Endothelial cell of umbilical vein (primary cell): ENCODE results near the gene R3HDM1. TPM values are rescaled to one million over a fixed set of nuclear protein-coding genes. Genes with fewer than 3 reads are reported as not detected.

Experiments
- BruUV-seq: library from RNA; stranded (reverse); fragments of 400-500 nt; replicated peaks from 2 replicates; lab custom pipeline; 2021; lab: Mats Ljungman, UMichigan
- CTCF ChIA-PET: fragments of 300-600, 350-600 bp; sonication (Branson Sonifier 250); formaldehyde crosslinking; loops from one replicate; lab custom pipeline; 2021; ENCODE audit warnings: antibody characterized with exemption, inconsistent platforms; lab: Charles Lee
- POLR2A ChIA-PET: fragments of 300-600, 350-600 bp; sonication (Branson Sonifier 250); formaldehyde crosslinking; loops from one replicate; lab custom pipeline; 2021; ENCODE audit warnings: antibody characterized with exemption, inconsistent platforms; lab: Charles Lee
- DNase-seq: peaks from one replicate; pipeline ENCODE4 v3.0.0-alpha.2; 2011; ENCODE audit warnings: low read depth, low spot score
- FAIRE-seq: peaks from 2 replicates; lab custom pipeline; 2011; peaks lifted over from hg19 to GRCh38; lab: Jason Lieb, UNC
- H2AFZ ChIP-seq: 2 replicates; pipeline ENCODE4 v1.6.0; 2012; ENCODE audit warnings: low read depth, low read length, control low read depth, inconsistent platforms
- H3K27ac ChIP-seq: 2 replicates; pipeline ENCODE4 v1.5.1; 2011; ENCODE audit warnings: low read depth, mild to moderate bottlenecking, control low read depth, low read length, moderate library complexity; ENCODE audit not compliant: insufficient read depth
- H3K27me3 ChIP-seq, 2 experiments: 2 replicates each; pipeline versions ENCODE4 v1.6.0 to v1.6.1; 2011; ENCODE audit warnings: low read length in 2 of 2, mixed read lengths in 1 of 2; ENCODE audit not compliant: control insufficient read depth in 2 of 2, insufficient read depth in 2 of 2
- H3K36me3 ChIP-seq, 2 experiments: 2 replicates in 1 of 2; 3 replicates in 1 of 2; pipeline ENCODE4 v1.5.1; 2011; ENCODE audit warnings: low read length in 2 of 2, mild to moderate bottlenecking in 1 of 2, moderate library complexity in 1 of 2; ENCODE audit not compliant: control insufficient read depth in 2 of 2, insufficient read depth in 2 of 2; ENCODE audit errors: extremely low read depth in 1 of 2
- H3K4me1 ChIP-seq: 3 replicates; pipeline ENCODE4 v1.5.1; 2011; ENCODE audit warnings: mild to moderate bottlenecking, low read length; ENCODE audit not compliant: control insufficient read depth, insufficient read depth; ENCODE audit errors: extremely low read depth
- H3K4me2 ChIP-seq: 2 replicates; pipeline ENCODE4 v1.6.1; 2011; ENCODE audit warnings: low read length, control low read depth, mixed read lengths; ENCODE audit not compliant: insufficient read depth
- H3K4me3 ChIP-seq, 3 experiments: fragments of 200-600 bp in 1 of 3; sonication (generic), shearing (Covaris generic) in 1 of 3; replicated peaks in 1 of 3; 2 replicates each; pipeline ENCODE4 v1.5.1; 2011 to 2016; ENCODE audit warnings: control low read depth in 3 of 3, low read length in 3 of 3, mild to moderate bottlenecking in 2 of 3, inconsistent platforms in 1 of 3, low read depth in 1 of 3, moderate library complexity in 1 of 3; ENCODE audit not compliant: insufficient read depth in 1 of 3
- H3K79me2 ChIP-seq: 2 replicates; pipeline ENCODE4 v1.6.0; 2012; ENCODE audit warnings: low read length, inconsistent platforms; ENCODE audit not compliant: control insufficient read depth, insufficient read depth
- H3K9ac ChIP-seq: replicated peaks from 2 replicates; pipeline ENCODE3; 2011; ENCODE audit warnings: low read length, control low read depth; ENCODE audit not compliant: insufficient read depth; ENCODE audit errors: extremely low read depth
- H3K9me1 ChIP-seq: replicated peaks from 3 replicates; pipeline ENCODE4 v1.6.0; 2011; ENCODE audit warnings: mild to moderate bottlenecking, low read length; ENCODE audit not compliant: control insufficient read depth, insufficient read depth; ENCODE audit errors: extremely low read depth
- H3K9me3 ChIP-seq: replicated peaks from 2 replicates; pipeline ENCODE4 v1.5.1; 2012; ENCODE audit warnings: low read length, inconsistent platforms; ENCODE audit not compliant: control insufficient read depth, insufficient read depth
- H4K20me1 ChIP-seq: replicated peaks from 2 replicates; pipeline ENCODE3; 2011; ENCODE audit warnings: mild to moderate bottlenecking, low read length; ENCODE audit not compliant: control insufficient read depth, insufficient read depth; ENCODE audit errors: extremely low read depth
- EZH2 ChIP-seq: IDR thresholded peaks from 2 replicates; pipeline ENCODE4 v1.6.1; 2012; ENCODE audit warnings: borderline replicate concordance, low read depth, mild to moderate bottlenecking, moderate library complexity, low read length, inconsistent platforms; ENCODE audit not compliant: severe bottlenecking
- FOS ChIP-seq: IDR thresholded peaks from 2 replicates; pipeline ENCODE4 v1.6.1; 2011; ENCODE audit warnings: mild to moderate bottlenecking, low read length, moderate library complexity, borderline replicate concordance; ENCODE audit not compliant: insufficient read depth
- GATA2 ChIP-seq: IDR thresholded peaks from 2 replicates; pipeline ENCODE4 v1.7.0; 2011; ENCODE audit warnings: low read depth, mild to moderate bottlenecking, moderate library complexity, mixed read lengths, low read length; ENCODE audit not compliant: insufficient read length, insufficient read depth
- JUN ChIP-seq: IDR thresholded peaks from 2 replicates; pipeline ENCODE4 v1.6.1; 2011; ENCODE audit warnings: borderline replicate concordance, low read depth; ENCODE audit not compliant: insufficient read length, insufficient read depth
- MYC ChIP-seq: IDR thresholded peaks from one replicate; pipeline ENCODE4 v1.6.1; 2011; ENCODE audit warnings: mild to moderate bottlenecking, low read depth, low read length
- POLR2A ChIP-seq: IDR thresholded peaks from 2 replicates; pipeline ENCODE4 v1.6.1; 2012; ENCODE audit warnings: low read depth, mild to moderate bottlenecking, control low read depth, low read length
- POLR2AphosphoS5 ChIP-seq: IDR thresholded peaks from 2 replicates; pipeline ENCODE4 v1.6.1; 2012; ENCODE audit warnings: low read depth, mild to moderate bottlenecking, control low read depth, low read length, moderate library complexity; ENCODE audit not compliant: insufficient read depth
- dilution Hi-C: fragments of 300-500 bp; cut with MboI; formaldehyde crosslinking; loops from one replicate; pipeline ENCODE4 v1.15.0; 2019; ENCODE audit warnings: low sequenced_read_pairs; ENCODE audit not compliant: extremely low pct_ligation_motif_present
- intact Hi-C: fragments of 100-400 bp; cut with micrococcal nuclease; formaldehyde crosslinking; loops from one replicate; pipeline ENCODE4 v1.10.0; 2022
- polyA plus RNA-seq, 4 experiments: library from polyadenylated mRNA; depleted of rRNA in 3 of 4; stranded (reverse) in 3 of 4; unstranded in 1 of 4; fragments of >200 nt; gene quantifications; 2 replicates each; pipeline versions ENCODE4 v1.2.1 to v1.2.3, GENCODE V29; 2011 to 2012; ENCODE audit warnings: missing spikeins in 1 of 4
- total RNA-seq: library from RNA; stranded (reverse); gene quantifications from 2 replicates; pipeline ENCODE4 v1.2.3, GENCODE V29; 2021
- TF ChIP-seq, protein P1 (sequence below): IDR thresholded peaks from 2 replicates; pipeline ENCODE4 v1.6.1; 2011; ENCODE audit not compliant: insufficient read depth, insufficient read length
- TF ChIP-seq, protein P2 (sequence below), 2 donors: IDR thresholded peaks; 1 replicate in 1 of 2; 2 replicates in 1 of 2; pipeline ENCODE4 v1.5.1; 2011; ENCODE audit warnings: low read length in 2 of 2, mild to moderate bottlenecking in 2 of 2, moderate library complexity in 2 of 2, control low read depth in 1 of 2, inconsistent platforms in 1 of 2, low read depth in 1 of 2; ENCODE audit not compliant: insufficient read depth in 1 of 2; ENCODE audit errors: extremely low read depth in 1 of 2

Gene R3HDM1
- total and polyA plus RNA-seq, 2 donors (not counting 3 experiments of a cell fraction or from before 2014, with no cell fraction given) = 36.6 to 61.8 TPM

DNA sequence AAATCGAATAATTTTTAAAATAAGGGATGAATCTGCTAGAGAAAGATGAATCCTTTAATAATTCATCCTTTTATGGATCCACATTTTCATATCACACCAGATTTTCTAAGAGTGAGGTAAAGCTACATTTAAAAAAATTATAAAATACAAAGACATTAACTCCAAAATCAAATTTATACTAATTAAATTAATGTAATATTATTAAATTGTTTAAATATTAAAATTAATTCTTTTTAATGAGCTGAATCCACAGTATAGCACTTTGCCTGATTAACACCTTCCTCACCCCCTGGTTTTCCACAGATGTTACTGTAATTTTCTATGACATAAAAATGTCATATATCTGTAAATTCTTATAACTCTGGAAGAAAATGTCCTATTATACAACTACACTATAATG lies 26.5 kb upstream of the R3HDM1 start:
- BruUV-seq = no TSS peak
- TF ChIP-seq POLR2AphosphoS5 (no peak), POLR2A (no peak), FOS (no peak), MYC (no peak)
- TF ChIP-seq, protein P1, sequence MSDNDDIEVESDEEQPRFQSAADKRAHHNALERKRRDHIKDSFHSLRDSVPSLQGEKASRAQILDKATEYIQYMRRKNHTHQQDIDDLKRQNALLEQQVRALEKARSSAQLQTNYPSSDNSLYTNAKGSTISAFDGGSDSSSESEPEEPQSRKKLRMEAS = no peak
- TF ChIP-seq, protein P2, sequence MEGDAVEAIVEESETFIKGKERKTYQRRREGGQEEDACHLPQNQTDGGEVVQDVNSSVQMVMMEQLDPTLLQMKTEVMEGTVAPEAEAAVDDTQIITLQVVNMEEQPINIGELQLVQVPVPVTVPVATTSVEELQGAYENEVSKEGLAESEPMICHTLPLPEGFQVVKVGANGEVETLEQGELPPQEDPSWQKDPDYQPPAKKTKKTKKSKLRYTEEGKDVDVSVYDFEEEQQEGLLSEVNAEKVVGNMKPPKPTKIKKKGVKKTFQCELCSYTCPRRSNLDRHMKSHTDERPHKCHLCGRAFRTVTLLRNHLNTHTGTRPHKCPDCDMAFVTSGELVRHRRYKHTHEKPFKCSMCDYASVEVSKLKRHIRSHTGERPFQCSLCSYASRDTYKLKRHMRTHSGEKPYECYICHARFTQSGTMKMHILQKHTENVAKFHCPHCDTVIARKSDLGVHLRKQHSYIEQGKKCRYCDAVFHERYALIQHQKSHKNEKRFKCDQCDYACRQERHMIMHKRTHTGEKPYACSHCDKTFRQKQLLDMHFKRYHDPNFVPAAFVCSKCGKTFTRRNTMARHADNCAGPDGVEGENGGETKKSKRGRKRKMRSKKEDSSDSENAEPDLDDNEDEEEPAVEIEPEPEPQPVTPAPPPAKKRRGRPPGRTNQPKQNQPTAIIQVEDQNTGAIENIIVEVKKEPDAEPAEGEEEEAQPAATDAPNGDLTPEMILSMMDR (IDR thresholded peaks at IDR 0.05; ENCODE audit: extremely low read depth in 1 of 2, insufficient read depth in 1 of 2, low read depth in 1 of 2, low read length in 2 of 2) = no peak
- H3K4me1 ChIP-seq = no peaks in the 10 kb centered on the region
- H3K4me3 ChIP-seq = no peak overlapping the region
- H3K4me2 ChIP-seq = no peak overlapping the region
- H3K27ac ChIP-seq = no peak overlapping the region
- H3K9me3 ChIP-seq = no peaks in the 10 kb centered on the region
- ChIA-PET CTCF (interaction anchor here (1.2 to 1.5 kb wide), 2 partner anchors 18 to 205 kb away, joined by 3 to 4 read pairs; no protein-coding TSS in a partner anchor), POLR2A (no interaction called here)
- no peak overlapping the region for H2AFZ ChIP-seq
- H3K27me3 ChIP-seq = no peaks in the 10 kb centered on the region
- no peaks in the 10 kb centered on the region for H3K36me3 ChIP-seq
- FAIRE-seq (no peak), DNase-seq (no peak)
- no peaks in the 10 kb centered on the region for H3K9me1 ChIP-seq
- H4K20me1 ChIP-seq = no peaks in the 10 kb centered on the region
- dilution Hi-C loops (no loop called here), intact Hi-C loops (no loop called here)
- H3K79me2 ChIP-seq = no peaks in the 10 kb centered on the region
- H3K9ac ChIP-seq = no peak overlapping the region

DNA sequence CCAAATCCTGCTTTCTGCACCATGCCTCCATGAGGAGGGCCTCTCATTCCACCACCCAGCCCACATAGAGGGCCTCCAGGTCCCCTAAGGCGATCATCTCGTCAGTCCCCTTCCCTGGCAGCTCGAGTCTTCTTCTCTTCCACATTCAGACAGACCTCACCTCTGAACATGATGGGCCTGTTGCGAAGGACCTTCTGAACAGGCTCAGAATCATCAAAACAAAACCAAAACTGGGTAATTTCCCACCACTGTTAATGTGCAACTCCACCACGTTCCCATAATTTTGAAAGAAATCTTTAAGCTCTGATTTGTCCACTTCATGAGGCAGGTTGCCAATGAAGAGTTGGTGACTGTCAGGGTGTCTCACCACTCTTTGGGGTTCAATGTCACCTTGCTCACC lies 20.7 kb upstream of the R3HDM1 start:
- BruUV-seq = no TSS peak
- TF ChIP-seq, protein P1 = no peak
- TF ChIP-seq POLR2AphosphoS5 (no peak), JUN (no peak), EZH2 (no peak), FOS (no peak), MYC (no peak), POLR2A (no peak), GATA2 (no peak)
- TF ChIP-seq, protein P2 (IDR thresholded peaks at IDR 0.05; ENCODE audit: extremely low read depth in 1 of 2, insufficient read depth in 1 of 2, low read depth in 1 of 2, low read length in 2 of 2) = no peak
- Histone ChIP-seq H4K20me1 (no peaks in the 10 kb centered on the region), H3K79me2 (no peaks in the 10 kb centered on the region), H3K9ac (no peak overlapping the region), H2AFZ (no peak overlapping the region), H3K4me2 (no peak overlapping the region), H3K9me1 (no peaks in the 10 kb centered on the region), H3K36me3 (no peaks in the 10 kb centered on the region), H3K4me3 (no peak overlapping the region), H3K27ac (no peak overlapping the region), H3K9me3 (no peaks in the 10 kb centered on the region), H3K4me1 (no peaks in the 10 kb centered on the region), H3K27me3 (no peaks in the 10 kb centered on the region)
- FAIRE-seq (no peak), DNase-seq (no peak)
- intact Hi-C loops (no loop called here), dilution Hi-C loops (no loop called here)
- ChIA-PET CTCF (no interaction called here), POLR2A (no interaction called here)
